Measurements from ENCODE around the gene OR4D1. TPM values are rescaled to one million over a fixed set of nuclear protein-coding genes. Genes with fewer than 3 reads are reported as not detected.
A peak's percentile ranks its signal among the peaks of the same experiment; 100 is the strongest.

OR4D1 gene
- total and polyA plus RNA-seq, 2 of the 4 experiments (the other 2 are of a cell fraction), result not detected

GRCh38 chr17:58156839-58157803, 8.9 kb downstream of the OR4D1 start:
- BruUV-seq (replicated peaks), result no TSS peak
- Histone ChIP-seq H3K4ac (ENCODE audit: low read depth, low read length) (no peak overlapping the region), H2BK20ac (ENCODE audit: low read depth, low read length) (no peak overlapping the region), H3K14ac (replicated peaks; ENCODE audit: low read depth, low read length) (no peak overlapping the region), H2AFZ (replicated peaks; ENCODE audit: low read length, poor library complexity) (peak overlapping the region; percentile 75), H3K9me3 (ENCODE audit: control insufficient read depth, insufficient read depth, low read length) (no peaks in the 10 kb centered on the region), H3K9ac (ENCODE audit: low read depth, low read length) (no peak overlapping the region), H3K23ac (ENCODE audit: low read depth, low read length) (no peak overlapping the region), H2BK15ac (ENCODE audit: low read depth, low read length) (no peak overlapping the region), H3K4me2 (ENCODE audit: low read depth, low read length) (peak overlapping the region; percentile 73), H2BK120ac (ENCODE audit: low read depth, low read length) (no peak overlapping the region), H4K91ac (ENCODE audit: insufficient read depth, low read depth, low read length) (no peak overlapping the region), H2AK9ac (replicated peaks; ENCODE audit: low read depth, low read length, poor library complexity) (no peak overlapping the region), H2BK5ac (ENCODE audit: low read depth, low read length, poor library complexity, severe bottlenecking) (no peak overlapping the region), H4K8ac (ENCODE audit: low read depth in 2 of 2, low read length in 2 of 2) (no peak overlapping the region), H3K27ac (ENCODE audit: insufficient read depth, low read length) (no peak overlapping the region), H4K20me1 (ENCODE audit: insufficient read depth, low read length) (no peaks in the 10 kb centered on the region), H3K4me3 (ENCODE audit: insufficient read depth, low read depth, low read length) (peak overlapping the region; percentile 29; the same call in 1 of the 2 replicates), H3K27me3 (ENCODE audit: control insufficient read depth, insufficient read depth, low read length) (peaks cover 25% of the 10 kb centered on the region), H3K36me3 (ENCODE audit: control insufficient read depth, insufficient read depth, low read length) (no peaks in the 10 kb centered on the region), H3K4me1 (ENCODE audit: control insufficient read depth, insufficient read depth, low read length) (peaks cover 2% of the 10 kb centered on the region; the same call in 1 of the 2 replicates), H3K18ac (ENCODE audit: low read depth, low read length) (no peak overlapping the region), H3K56ac (ENCODE audit: extremely low read depth, insufficient read depth, low read length) (peak overlapping the region; percentile 17; the same call in 1 of the 2 replicates), H3K79me1 (ENCODE audit: low read depth in 1 of 2, low read length in 2 of 2) (no peaks in the 10 kb centered on the region), H4K5ac (ENCODE audit: low read depth, low read length) (no peak overlapping the region), H2AK5ac (ENCODE audit: low read depth, low read length) (no peak overlapping the region), H3K9me1 (ENCODE audit: insufficient read depth, low read length) (no peaks in the 10 kb centered on the region)
- ChIA-PET POLR2A (ENCODE audit: unreplicated experiment) (no interaction called here), CTCF (no interaction called here)
- in situ Hi-C loops (cut with MboI; ENCODE audit: low sequenced_read_pairs), result no loop called here
- intact Hi-C loops (cut with micrococcal nuclease), result no loop called here
- TF ChIP-seq SMC3 (IDR thresholded peaks at IDR 0.05; ENCODE audit: low read depth, low read length) (no peak), MAFK (IDR thresholded peaks at IDR 0.05; ENCODE audit: low read depth, low read length) (no peak), MAZ (IDR thresholded peaks at IDR 0.05; ENCODE audit: borderline replicate concordance, low read depth, low read length) (no peak), USF2 (IDR thresholded peaks at IDR 0.05; ENCODE audit: low read depth, low read length) (no peak), MXI1 (IDR thresholded peaks at IDR 0.05; ENCODE audit: borderline replicate concordance, low read depth, low read length) (no peak)
- DNase-seq (no peak), ATAC-seq (ENCODE audit: low read depth) (peak; percentile 32)
- WGBS, 2 experiments (ENCODE audit: extremely low coverage in 2 of 2, insufficient read length in 1 of 2), result 2% methylated on average over 22 of the region's 65 CpGs; no CpG with 5 or more reads in 1 of the 2 experiments
- dilution Hi-C loops (cut with HindIII; ENCODE audit: low sequenced_read_pairs, unreplicated experiment), result no loop called here

Measured in IMR-90 (cell line).